Inflammatory macrophage (primary cell): ENCODE measurements around the gene SLC6A1.
A peak's percentile ranks its signal among the peaks of the same experiment; 100 is the strongest.

Experiments
- DNase-seq, 2 donors: peaks; one replicate each; pipeline ENCODE4 v3.0.0-alpha.2; 2020 to 2022
- total RNA-seq, 18 experiments: gene quantifications; one replicate each; lab custom pipeline; 2026; ENCODE audit warnings: mixed read lengths in 6 of 18, inconsistent platforms in 2 of 18; lab: John Stamatoyannopoulos, UW

The SLC6A1 gene
- total RNA-seq = 0 to 0.57 (median 0.05) reads per million in 18 experiments

- no peak for DNase-seq
Measured at GRCh38 chr3:10992017-10992942, at the start of gene SLC6A1. Gene SLC6A1, plus strand, starts transcription at chr3:10992748. Its CDS starts 24,464 bp downstream, at chr3:11017212.

GRCh38 chr3:10944866-10945265 is 47.7 kb upstream of the SLC6A1 start:
- no peak for DNase-seq

GRCh38 chr3:10945683-10946287 is 46.8 kb upstream of the SLC6A1 start:
- peak; percentile 28 to 46 for DNase-seq

GRCh38 chr3:10946526-10946925 is 46.0 kb upstream of the SLC6A1 start:
- no peak for DNase-seq

- no peak for DNase-seq
Measured at GRCh38 chr3:10948326-10948725, 44.2 kb upstream of the SLC6A1 start.

GRCh38 chr3:10949197-10949596 is 43.4 kb upstream of the SLC6A1 start:
- no peak for DNase-seq

GRCh38 chr3:10950476-10951294 is 41.9 kb upstream of the SLC6A1 start:
- peak; percentile 44 to 47 for DNase-seq

GRCh38 chr3:10951295-10951926 is 41.1 kb upstream of the SLC6A1 start:
- DNase-seq = no peak

GRCh38 chr3:10952525-10952924 is 40.0 kb upstream of the SLC6A1 start:
- no peak for DNase-seq

GRCh38 chr3:10954740-10955139 is 37.8 kb upstream of the SLC6A1 start:
- DNase-seq = no peak

GRCh38 chr3:10955711-10956453 is 36.7 kb upstream of the SLC6A1 start:
- DNase-seq = no peak

- DNase-seq = no peak
Measured at GRCh38 chr3:10956531-10956930, 36.0 kb upstream of the SLC6A1 start.

- no peak for DNase-seq
Measured at GRCh38 chr3:10956986-10957385, 35.6 kb upstream of the SLC6A1 start.

GRCh38 chr3:10957976-10958749 is 34.4 kb upstream of the SLC6A1 start:
- no peak for DNase-seq

- DNase-seq = no peak
Measured at GRCh38 chr3:10960255-10960654, 32.3 kb upstream of the SLC6A1 start.

- DNase-seq = no peak
Measured at GRCh38 chr3:10961921-10962320, 30.6 kb upstream of the SLC6A1 start.

- no peak for DNase-seq
Measured at GRCh38 chr3:10962481-10963036, 30.0 kb upstream of the SLC6A1 start.

- DNase-seq = no peak
Measured at GRCh38 chr3:10964537-10965167, 27.9 kb upstream of the SLC6A1 start.

GRCh38 chr3:10968401-10968800 is 24.1 kb upstream of the SLC6A1 start:
- DNase-seq = no peak

GRCh38 chr3:10970306-10970960 is 22.1 kb upstream of the SLC6A1 start:
- DNase-seq = no peak
